Retina (tissue), 1 donor: Measurements from ENCODE around the gene ZIK1.
A peak's percentile ranks its signal among the peaks of the same experiment; 100 is the strongest.

Experiments used
- DNase-seq: peaks from one replicate; pipeline ENCODE4 v3.0.0-alpha.2; 2016

The ZIK1 gene

DNA sequence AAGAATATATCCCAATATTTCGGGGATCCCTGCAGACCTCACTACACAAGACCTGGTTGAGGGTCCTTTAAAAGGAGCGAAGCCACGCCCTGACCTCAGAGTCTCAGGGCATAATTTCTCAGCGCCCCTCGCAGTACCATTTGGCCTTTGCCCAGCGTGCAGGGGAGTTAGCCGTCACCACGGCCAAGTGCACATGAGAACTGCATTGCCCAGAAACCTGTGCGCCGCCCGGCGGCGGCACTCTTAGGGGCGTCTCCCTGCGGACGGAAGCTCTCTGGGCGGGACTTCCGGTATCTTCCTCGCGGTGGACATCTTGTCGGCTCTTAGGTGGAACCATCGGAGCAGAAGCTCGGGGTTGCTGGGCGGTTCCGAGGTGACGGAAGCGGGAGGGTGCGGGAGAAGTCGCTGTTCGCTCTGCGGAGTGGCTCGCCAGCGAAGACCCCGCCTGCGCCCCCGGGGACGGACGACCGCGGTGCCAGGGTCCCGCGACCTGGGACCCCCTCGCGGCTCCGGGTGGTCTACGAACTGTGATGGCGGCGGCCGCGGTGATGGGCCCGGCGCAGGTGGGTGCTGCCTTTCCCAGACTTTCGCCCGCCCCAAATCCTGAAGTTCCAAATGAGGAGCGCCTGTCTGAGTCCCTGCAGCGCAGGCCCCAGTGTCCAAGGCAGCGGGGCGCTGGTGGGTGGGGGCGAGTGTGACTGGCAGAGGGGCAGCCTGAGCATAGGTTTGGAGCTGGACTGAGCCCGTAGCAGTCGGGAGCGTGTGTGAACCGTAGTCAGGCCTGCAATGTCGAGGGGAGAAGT lies 30.2 kb downstream of the ZIK1 start, which contains the start of gene ZNF134:
Gene ZNF134, plus strand, starts transcription at position 302 of the 803 bp plus-strand sequence. CDS start 5,227 bp downstream, outside the sequence.
- DNase-seq: peak; percentile 95

GRCh38 chr19:57615346-57615745 lies 31.4 kb downstream of the ZIK1 start:
- no peak for DNase-seq

GRCh38 chr19:57620673-57621348 lies 36.9 kb downstream of the ZIK1 start:
- DNase-seq: peak; percentile 16

DNA sequence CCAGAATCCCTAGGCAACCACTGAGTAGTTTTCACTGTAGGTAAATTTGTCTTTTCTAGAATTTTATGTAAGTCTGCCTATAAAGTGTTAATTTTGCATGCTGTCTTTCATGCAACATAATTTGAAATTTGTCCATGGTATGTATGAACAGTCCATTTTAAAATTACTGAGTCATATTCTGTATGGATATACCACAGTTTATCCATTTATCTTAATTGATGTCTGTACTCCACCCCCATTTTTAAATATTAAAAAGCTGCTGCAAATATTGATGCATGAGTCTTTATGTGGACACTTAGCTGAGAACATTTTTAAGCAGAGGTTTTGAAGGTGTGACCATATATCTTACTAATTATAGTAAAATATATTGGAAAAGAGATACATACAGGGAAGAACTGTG lies 39.1 kb downstream of the ZIK1 start:
- no peak for DNase-seq

GRCh38 chr19:57632987-57633831 lies 49.3 kb downstream of the ZIK1 start, which contains the start of gene ZNF211:
TSS of gene ZNF211 (plus strand) at chr19:57633168. CDS start at chr19:57633347, 179 bp downstream.
- DNase-seq: peak; percentile 98

DNA sequence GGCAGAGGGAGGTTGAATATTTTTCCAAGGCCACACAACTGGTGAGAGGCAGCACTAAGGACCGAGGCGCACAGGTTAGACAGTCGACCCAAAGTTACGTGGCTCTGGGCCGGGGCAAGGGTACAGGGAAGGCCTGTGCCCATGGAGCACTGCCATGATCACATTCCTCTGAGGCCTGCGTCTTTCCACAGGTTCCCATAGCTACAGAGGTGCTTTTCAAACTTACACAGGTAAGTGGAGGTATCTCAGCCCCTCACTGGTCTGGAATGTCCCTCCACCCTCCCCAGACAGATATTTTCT lies 49.8 kb downstream of the ZIK1 start:
- no peak for DNase-seq

DNA sequence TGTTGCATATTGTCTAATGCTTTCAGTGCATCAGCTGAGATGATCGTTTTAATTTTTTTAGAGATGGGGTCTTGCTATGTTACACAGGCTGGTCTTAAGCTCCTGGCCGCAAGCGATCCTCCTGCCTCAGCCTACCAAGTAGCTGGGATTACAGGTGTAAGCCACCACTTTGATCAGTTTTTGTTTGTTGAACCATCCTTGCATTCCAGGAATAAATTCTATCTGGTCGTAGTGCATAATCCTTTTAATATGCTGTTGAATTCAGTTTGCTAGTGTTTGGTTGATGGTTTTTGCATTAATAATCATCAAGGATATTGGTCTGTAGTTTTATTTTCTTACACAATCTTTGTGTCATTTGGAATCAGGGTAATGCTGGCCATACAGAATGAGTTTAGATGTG lies 53.4 kb downstream of the ZIK1 start:
- no peak for DNase-seq

DNA sequence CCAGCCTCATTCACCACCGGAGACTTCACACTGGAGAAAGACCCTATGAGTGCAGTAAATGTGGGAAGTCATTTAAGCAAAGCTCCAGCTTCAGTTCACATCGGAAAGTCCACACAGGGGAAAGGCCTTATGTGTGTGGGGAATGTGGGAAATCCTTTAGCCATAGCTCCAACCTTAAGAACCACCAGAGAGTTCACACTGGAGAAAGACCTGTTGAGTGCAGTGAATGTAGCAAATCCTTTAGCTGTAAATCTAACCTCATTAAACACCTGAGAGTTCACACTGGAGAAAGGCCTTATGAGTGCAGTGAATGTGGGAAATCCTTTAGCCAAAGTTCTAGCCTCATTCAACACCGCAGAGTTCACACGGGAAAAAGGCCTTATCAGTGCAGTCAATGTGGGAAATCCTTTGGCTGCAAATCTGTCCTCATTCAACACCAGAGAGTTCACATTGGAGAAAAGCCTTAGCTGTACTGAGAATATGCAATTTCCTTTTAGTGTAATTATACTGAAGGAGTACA lies 57.8 kb downstream of the ZIK1 start:
- DNase-seq: no peak

- no peak for DNase-seq
Observed at GRCh38 chr19:57642396-57643046, 58.6 kb downstream of the ZIK1 start.
